Measurements from ENCODE around the gene DUS2. TPM values are rescaled to one million over a fixed set of nuclear protein-coding genes. Genes with fewer than 3 reads are reported as not detected.

DUS2 gene
- total and polyA plus RNA-seq, 9 of the 15 experiments (the other 6 are each of a cell fraction or from before 2014, with no cell fraction given), result 5.8 to 22.5 (median 20.6) TPM

DNA sequence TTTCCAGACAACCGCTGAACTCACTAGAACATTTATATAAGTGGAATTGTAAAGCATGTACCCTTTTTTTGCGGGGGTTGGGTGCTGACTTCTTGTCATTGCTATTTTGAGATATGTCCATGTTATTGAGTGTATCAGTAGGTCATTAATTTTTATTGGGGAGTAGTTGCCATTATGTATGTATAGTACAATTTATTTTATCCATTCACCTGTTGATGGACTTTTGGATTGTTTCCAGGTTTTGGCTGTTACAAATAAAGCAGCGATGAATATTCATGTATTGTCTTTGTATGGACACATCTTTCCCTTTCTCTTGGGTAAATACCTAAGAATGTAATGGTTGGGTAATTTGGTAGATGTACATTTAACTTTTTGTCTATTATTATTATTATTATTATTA lies 74.8 kb downstream of the DUS2 start:
- no peak for ATAC-seq
- no peak overlapping the region for H2AFZ ChIP-seq (ENCODE audit: low read depth, low read length)
- no peaks in the 10 kb centered on the region for H3K9me3 ChIP-seq (replicated peaks; ENCODE audit: control insufficient read depth, insufficient read depth, low read depth, low read length)
- peaks cover 23% of the 10 kb centered on the region for H4K20me1 ChIP-seq (replicated peaks; ENCODE audit: control insufficient read depth, insufficient read depth, low read length)
- H3K4me1 ChIP-seq (replicated peaks in 1 of 2; ENCODE audit: control insufficient read depth in 2 of 2, insufficient read depth in 2 of 2, low read length in 2 of 2), result peaks cover 6 to 19% of the 10 kb centered on the region in 2 experiments; a peak in 3 of 5 replicates
- no peak overlapping the region for H3K27ac ChIP-seq (ENCODE audit: extremely low read depth, low read depth, low read length)
- ChIA-PET POLR2A (no interaction called here), CTCF (ENCODE audit: low intra/inter-chr PET ratio) (interaction anchor here (0.6 kb wide), 1 partner anchor 24 kb away, joined by 3 read pairs; no protein-coding TSS in a partner anchor)
- H3K9me1 ChIP-seq (ENCODE audit: control insufficient read depth, insufficient read depth, low read length), result no peaks in the 10 kb centered on the region
- H3K4me3 ChIP-seq, result no peak overlapping the region
- H3K36me3 ChIP-seq (ENCODE audit: control insufficient read depth, insufficient read depth, low read length), result peaks cover 18% of the 10 kb centered on the region
- H3K4me2 ChIP-seq (ENCODE audit: insufficient read depth, low read length), result no peak overlapping the region
- H3K27me3 ChIP-seq (ENCODE audit: control insufficient read depth in 2 of 2, insufficient read depth in 2 of 2, low read length in 2 of 2), result no peaks in the 10 kb centered on the region
- in situ Hi-C loops (cut with MboI), result no loop called here
- peaks cover 98% of the 10 kb centered on the region for H3K79me2 ChIP-seq (ENCODE audit: control insufficient read depth, insufficient read depth, low read length)
- no peak for FAIRE-seq
- BruUV-seq (replicated peaks), result no TSS peak
- no peak overlapping the region for H3K9ac ChIP-seq (ENCODE audit: insufficient read depth in 1 of 2, low read depth in 2 of 2, low read length in 2 of 2)
- intact Hi-C loops (cut with micrococcal nuclease), result no loop called here
- no peak for DNase-seq (ENCODE audit: extremely low read depth in 1 of 4, low spot score in 3 of 4)
- 87% methylated on average over 3 of the region's 3 CpGs for WGBS (ENCODE audit: insufficient coverage, low coverage, missing lambda C conversion rate)
- no peak for TF ChIP-seq XRCC3 (IDR thresholded peaks at IDR 0.05)
- no peak for TF ChIP-seq KLF10 (CRISPR knock-in tag; IDR thresholded peaks at IDR 0.05)
- TF ChIP-seq NR4A1 (CRISPR knock-in tag; IDR thresholded peaks at IDR 0.05), result no peak
- TF ChIP-seq NR4A1 (tag; IDR thresholded peaks at IDR 0.05), result no peak
- no peak for TF ChIP-seq ZNF76 (CRISPR knock-in tag; IDR thresholded peaks at IDR 0.05; ENCODE audit: borderline replicate concordance)
- TF ChIP-seq, protein P1, sequence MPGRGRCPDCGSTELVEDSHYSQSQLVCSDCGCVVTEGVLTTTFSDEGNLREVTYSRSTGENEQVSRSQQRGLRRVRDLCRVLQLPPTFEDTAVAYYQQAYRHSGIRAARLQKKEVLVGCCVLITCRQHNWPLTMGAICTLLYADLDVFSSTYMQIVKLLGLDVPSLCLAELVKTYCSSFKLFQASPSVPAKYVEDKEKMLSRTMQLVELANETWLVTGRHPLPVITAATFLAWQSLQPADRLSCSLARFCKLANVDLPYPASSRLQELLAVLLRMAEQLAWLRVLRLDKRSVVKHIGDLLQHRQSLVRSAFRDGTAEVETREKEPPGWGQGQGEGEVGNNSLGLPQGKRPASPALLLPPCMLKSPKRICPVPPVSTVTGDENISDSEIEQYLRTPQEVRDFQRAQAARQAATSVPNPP (IDR thresholded peaks at IDR 0.05; ENCODE audit: borderline replicate concordance, insufficient read depth, insufficient read length), result no peak
- TF ChIP-seq, protein P2, sequence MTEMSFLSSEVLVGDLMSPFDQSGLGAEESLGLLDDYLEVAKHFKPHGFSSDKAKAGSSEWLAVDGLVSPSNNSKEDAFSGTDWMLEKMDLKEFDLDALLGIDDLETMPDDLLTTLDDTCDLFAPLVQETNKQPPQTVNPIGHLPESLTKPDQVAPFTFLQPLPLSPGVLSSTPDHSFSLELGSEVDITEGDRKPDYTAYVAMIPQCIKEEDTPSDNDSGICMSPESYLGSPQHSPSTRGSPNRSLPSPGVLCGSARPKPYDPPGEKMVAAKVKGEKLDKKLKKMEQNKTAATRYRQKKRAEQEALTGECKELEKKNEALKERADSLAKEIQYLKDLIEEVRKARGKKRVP (CRISPR knock-in tag; IDR thresholded peaks at IDR 0.05), result no peak
- TF ChIP-seq ZNF24 (IDR thresholded peaks at IDR 0.05), result no peak
- no peak for TF ChIP-seq ARID2 (IDR thresholded peaks at IDR 0.05)
- TF ChIP-seq ELF2 (CRISPR knock-in tag; IDR thresholded peaks at IDR 0.05), result no peak
- TF ChIP-seq, protein P3, sequence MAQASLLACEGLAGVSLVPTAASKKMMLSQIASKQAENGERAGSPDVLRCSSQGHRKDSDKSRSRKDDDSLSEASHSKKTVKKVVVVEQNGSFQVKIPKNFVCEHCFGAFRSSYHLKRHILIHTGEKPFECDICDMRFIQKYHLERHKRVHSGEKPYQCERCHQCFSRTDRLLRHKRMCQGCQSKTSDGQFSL (CRISPR knock-in tag; IDR thresholded peaks at IDR 0.05), result no peak
- TF ChIP-seq, protein P3 (tag; IDR thresholded peaks at IDR 0.05), result no peak
- no peak for TF ChIP-seq BDP1 (IDR thresholded peaks at IDR 0.05; ENCODE audit: insufficient read depth, insufficient read length)
- no peak for TF ChIP-seq ZNF766 (CRISPR knock-in tag; conservative IDR thresholded peaks at IDR 0.05)
- TF ChIP-seq MYC (IDR thresholded peaks at IDR 0.05; ENCODE audit: low read depth, low read length), result no peak
- no peak for TF ChIP-seq MYC (CRISPR knock-in tag; IDR thresholded peaks at IDR 0.05; ENCODE audit: borderline replicate concordance, low read depth)
